ENCODE data around the gene TSKU.

- TF ChIP-seq TAF1 (IDR thresholded peaks at IDR 0.05; ENCODE audit: borderline replicate concordance, low read depth, low read length): no peak
- no peak for TF ChIP-seq MEF2A (IDR thresholded peaks at IDR 0.05; ENCODE audit: borderline replicate concordance, low read depth)
- no peak for TF ChIP-seq FOSL2 (IDR thresholded peaks at IDR 0.05; ENCODE audit: borderline replicate concordance, low read depth)
- no peak for TF ChIP-seq RXRA (IDR thresholded peaks at IDR 0.05; ENCODE audit: borderline replicate concordance, low read depth)
- no peak for TF ChIP-seq RAD21 (IDR thresholded peaks at IDR 0.05; ENCODE audit: low read length)
- no peak for TF ChIP-seq CTCF (IDR thresholded peaks at IDR 0.05)
Observed at GRCh38 chr11:76734456-76735420, 48.4 kb upstream of the TSKU start.

Measured in SK-N-SH (cell line).